Fibroblast of peridontal ligament (primary cell): ENCODE measurements around the gene EFR3B.

ENCODE experiments used
- DNase-seq: peaks from one replicate; pipeline ENCODE4 v3.0.0-alpha.2; 2010; ENCODE audit errors: extremely low read depth

The EFR3B gene

DNA sequence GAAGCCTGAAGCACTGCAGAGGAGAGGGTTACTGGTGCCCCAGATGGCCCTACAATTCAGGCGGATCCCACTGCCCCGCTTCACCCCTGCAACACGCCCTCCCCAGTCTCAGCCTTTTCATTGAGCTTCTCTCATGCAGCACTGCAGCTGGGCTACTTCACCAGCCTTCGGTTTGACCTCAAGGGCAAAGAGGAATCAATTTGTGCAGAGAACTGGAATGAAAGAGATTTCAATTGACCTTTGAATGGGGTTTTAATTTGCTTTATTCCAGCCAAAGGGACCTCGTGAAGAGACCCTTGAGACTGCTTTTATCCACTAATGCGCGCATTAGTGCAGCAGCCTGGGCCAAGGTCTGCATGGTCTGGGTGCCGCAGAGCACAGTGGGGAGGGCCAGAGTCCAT is 135.3 kb downstream of the EFR3B start:
- DNase-seq, result no peak

DNA sequence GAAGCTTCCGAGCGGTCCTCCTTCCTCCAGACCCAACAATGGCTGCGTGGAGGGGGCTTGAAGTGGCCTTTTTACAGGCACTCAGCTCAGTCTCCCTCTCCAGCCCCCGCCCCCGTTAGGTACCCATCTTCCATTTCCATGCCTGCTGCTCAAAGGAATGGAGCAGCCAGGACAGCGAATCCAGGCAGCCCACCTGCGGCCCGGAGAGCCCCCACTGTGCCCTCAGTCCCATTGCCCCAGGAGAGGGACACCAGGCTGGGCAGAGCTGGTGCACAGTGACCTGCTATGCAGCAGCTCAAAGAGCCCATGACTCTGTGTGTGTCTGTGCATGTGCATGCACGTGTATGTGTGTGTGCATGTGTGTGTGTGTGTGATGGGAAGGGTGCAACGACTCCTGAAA is 137.1 kb downstream of the EFR3B start:
- DNase-seq, result no peak

DNA sequence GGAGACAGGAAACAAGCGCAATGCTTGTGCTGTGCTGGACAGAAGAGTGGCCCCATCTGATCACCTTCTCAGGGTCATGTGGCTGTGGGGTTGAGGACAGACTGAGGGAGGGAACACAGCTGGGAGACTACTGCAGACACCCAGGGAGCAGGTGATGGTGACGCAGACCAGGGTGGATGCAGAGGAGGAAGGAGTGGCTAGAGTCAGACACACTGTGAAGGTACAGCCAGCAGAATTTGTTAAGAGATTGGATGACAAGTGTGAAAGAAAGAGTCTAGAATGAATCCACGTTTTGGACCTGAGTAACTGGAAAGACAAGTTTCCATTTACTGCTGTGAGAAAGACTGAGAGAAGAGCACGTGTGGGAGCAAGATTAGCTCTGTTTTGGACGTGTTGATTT is 142.4 kb downstream of the EFR3B start:
- no peak for DNase-seq

DNA sequence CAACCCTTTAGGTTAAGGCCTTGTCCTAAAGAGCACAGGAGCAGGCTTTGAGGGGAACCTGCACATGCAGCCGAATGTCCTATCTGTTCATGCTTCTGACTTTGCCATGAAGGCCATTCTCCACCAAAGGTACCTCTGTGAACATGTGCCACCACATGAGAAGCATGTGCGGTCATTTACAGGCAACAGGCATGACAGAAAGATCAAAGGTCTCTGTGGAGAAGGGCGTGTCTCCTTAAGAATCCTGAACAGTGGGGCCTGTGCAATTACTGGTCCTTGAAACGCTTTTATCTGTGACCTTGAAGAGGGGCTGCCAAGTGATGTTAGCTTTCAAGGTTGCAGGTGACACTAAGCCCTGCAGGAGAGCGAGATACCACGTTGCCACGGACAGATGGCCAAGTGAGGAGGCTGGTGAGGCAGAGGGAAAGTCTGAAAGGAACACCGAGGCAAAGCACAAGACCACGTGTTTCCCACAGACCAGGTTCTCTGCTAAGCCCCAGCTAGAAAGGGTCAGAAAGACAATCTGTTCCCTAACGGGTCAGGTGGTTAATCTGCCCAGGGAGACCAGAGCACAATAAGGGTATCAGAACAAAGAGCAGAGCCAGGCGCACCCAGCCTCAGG is 146.0 kb downstream of the EFR3B start:
- DNase-seq, result no peak

DNA sequence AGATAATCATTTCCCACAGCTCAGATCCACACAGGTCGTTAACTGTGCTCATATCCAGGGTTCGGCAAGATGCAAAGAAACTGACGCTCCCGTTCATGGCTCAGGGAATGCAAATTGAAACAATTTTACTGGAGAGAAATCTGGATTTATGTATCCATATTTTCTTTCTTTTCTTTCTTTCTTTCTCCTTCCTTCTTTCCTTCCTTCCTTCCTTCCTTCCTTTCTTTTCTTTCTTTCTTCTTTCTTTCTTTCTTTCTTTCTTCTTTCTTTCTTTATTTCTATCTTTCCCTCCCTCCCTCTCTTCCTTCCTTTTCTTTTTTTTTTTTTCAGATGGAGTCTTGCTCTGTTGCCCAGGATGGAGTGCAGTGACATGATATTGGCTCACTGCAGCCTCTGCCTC is 146.5 kb downstream of the EFR3B start:
- DNase-seq, result no peak

DNA sequence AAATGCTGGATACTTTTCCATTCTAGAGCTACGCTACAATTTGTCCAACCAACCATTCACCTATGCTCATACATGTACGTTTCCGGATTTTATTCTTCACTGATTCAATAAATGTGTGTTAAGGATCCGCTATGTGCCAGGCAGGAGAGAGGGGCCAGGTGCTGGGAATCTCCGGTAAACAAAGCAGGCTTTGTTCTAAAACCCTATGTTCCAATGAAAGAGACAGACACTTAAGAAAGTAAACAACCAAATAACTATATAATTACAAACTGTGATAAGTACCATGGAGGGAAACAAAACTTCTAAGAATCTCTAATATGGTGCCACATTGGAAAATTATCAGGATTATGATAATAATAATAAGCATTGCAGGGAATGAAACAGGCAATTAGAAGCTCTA is 148.7 kb downstream of the EFR3B start:
- no peak for DNase-seq

DNA sequence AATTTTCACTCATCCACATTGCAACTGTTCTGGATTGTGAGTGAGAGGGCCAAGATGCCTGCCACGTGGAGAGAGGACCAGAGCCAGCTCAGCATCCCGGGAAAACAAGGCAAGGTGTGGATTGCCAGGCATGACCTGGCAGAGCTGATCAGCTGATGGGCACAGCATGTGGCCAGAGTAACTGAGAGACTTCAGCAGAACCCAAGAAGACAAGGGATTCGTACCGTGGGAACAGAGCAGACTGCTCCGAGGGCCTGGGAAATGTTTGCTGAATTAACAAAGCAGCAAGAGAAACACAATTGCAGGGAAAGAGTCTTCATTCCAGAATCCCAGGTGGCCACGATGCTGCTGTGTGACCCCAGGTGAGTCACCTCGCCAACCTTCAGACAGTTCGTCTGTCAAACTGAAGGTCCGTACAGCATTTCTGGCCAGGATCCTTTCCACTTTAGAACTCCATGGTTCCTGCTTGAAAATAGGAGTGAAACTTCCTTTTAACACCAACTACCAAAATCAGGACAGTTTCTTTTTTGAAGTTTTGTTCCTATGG is 152.8 kb downstream of the EFR3B start:
- no peak for DNase-seq

DNA sequence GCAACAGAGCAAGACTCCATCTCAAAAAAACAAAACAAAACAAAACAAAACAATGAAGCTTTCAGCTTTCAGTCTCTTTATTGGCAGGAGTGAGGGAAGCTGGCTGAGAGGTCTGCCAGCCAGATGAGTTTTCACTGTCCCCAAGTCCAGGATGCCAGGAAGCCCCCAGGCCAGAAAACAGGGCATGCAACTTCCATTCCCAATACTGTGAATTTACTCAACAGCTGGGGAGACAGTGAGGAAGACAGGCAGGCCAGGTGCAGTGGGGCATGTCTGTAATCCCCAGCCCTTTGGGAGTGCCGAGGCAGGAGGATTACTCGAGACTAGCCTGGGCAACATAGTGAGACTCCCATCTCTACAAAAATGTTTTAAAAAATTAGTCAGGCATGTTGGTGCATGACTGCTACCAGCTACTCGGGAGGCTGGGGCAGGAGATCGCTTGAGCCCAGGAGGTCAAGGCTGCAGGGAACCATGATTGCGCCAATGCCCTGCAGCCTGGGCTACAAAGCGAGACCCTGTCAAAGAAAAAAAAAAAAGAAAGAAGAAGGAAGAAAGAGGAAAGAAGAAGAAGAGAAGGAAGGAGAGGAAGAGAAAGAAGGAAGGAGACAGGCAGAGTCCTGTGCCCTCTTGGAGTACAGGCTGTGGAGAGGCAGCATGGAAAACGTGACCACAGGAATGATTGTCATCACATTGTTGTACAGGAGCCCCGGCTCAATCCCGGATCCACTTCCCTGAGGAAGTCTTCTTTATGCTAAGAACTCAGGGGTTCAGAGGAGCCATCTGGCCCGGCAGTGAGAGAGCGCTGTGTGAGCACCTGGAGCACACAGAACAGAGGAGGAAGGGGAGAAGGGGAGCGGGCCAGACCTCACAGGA is 155.7 kb downstream of the EFR3B start:
- DNase-seq, result peak; percentile 38

DNA sequence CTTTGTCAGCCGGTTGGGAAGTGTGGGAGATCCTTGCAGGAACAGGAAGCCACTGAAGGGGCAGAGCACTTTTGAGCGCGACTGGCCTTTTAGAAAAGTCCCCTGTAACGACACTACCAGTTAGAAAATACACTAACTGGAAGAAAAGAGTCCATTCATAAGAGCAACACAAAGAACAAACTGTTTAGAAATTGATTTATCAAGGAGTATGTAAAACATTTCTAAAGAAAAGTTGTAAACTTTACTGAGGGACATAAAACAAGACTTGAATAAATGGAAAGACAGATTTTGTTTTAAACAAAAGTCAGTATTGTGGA is 156.3 kb downstream of the EFR3B start:
- DNase-seq, result no peak

DNA sequence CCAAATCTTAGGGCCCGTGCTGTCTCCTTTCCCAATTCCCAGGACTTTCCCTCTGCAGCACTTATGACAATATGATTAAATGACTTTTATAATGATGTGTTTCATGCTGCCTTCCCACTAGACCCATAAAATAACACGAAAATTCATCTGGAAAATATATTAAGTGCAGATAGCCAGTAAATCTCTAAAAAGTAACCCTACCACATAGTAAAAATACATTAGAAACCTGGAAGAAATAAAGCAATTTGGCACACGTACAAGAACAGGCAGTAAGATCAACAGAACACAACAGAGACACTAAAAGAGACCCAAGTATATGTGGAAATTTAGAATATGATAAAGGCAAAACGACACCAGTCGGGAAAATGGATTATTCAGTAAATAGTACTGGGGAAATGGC is 156.7 kb downstream of the EFR3B start:
- DNase-seq, result no peak

DNA sequence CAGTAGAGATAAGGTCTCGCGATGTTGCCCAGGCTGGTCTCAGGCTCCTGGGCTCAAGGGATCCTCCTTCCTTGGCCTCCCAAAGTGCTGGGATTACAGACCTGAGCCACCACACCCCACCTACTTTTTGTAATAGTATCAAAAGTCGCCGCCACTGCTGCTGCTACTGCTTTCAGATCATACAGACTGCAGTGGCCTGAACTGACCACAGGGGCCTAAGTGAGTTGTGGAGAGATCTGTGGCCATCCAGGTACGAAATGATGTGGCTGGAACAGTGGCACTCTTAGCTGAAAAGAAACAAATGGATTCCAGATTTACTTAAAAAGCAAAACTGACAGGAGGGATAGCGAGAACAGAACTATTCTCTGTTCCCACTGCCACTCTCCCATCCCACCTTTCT is 159.4 kb downstream of the EFR3B start:
- no peak for DNase-seq

DNA sequence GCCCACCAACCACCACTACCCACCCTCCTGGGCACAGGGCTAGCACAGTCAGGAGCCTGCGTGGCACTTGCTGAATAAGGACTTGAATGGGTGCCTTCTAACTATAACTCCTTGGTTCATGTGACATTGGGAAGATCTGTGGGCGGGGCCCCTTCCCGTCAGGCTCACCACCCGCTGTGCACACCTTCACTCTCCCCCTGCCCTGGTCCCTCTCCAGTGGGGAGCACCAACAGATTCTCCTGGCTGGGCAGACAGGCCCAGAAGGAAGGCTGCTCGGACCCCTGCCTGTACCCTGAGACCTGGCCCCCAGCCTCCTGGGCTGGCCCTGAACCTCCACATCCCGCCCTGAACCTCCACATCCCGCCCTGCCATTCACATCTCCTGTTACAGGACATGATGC is 159.9 kb downstream of the EFR3B start:
- DNase-seq, result no peak

DNA sequence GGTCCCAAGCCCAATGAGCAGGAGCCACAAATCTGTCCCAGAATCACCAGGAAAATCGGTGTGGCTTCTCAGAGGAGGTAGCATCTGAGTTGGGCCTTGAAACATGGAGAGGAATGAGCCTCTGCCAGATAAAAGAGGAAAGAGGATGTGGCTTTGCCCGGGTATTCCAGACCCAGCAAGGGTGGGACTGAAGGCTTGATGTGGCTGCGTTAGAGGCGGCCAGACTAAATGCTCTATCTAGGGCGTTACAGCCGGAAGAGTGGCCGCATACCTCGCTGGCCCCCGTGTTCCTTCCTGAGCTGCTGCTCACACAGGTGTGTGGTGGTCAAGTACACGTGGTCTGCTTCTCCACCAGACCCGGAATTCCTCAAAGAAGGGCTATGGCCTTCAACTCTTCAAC is 160.4 kb downstream of the EFR3B start:
- DNase-seq, result no peak

DNA sequence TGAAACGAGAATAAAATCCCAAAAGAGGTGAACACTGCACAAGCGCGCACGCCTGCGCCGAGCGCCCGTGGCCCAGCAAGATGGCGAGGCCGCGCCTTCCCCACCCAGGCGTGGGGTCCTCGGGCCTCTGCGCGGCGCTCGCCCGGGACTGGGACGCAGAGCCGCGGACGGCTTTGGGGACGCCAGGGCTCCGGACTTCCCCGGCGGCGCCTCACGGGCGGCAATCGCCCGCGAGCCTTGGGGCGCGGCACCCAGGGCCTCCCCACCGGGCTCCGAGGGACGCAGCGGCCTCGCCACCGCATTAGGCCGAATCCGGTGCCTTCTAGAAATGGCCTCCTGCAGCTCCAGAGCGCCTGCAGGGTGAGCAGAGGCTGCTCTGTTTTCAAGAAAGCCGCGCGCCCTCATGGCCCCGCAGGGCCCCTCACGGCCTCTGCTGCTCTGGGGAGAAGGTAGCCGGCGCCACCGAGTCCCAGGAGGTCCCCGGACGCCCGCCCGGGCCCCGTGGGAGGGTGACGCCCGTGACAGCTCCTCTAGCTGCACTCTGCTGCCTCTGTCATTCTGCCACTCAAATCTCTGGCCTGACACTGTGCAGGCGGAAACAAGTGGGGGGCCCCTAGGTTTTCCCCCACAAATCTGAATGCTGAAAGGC is 162.4 kb downstream of the EFR3B start:
- no peak for DNase-seq

DNA sequence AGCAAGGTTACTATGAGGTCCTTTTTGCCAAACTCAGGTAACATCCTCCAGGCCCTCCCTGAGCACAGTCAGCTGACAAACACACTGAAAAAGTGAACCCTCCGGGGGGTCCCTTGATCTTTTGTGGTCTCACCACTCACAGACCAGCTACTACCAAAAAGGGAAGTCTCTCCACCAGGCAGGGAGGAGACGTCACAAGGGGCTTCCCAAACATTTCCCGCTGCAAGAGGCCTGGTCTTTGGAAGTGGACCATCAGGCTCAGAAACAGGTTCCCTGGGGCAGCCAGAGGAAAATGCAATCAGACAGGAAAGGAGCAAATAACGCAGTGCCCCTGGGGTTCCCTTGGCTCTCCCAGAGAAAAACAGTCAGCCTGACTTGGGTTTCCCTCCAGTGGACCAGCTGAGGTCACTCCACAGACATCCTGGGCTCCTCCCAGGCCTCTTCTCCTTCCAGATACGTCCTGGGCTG is 165.2 kb downstream of the EFR3B start:
- DNase-seq, result no peak
